H9 (cell line): ENCODE data around the gene ARF1. TPM values are rescaled to one million over a fixed set of nuclear protein-coding genes. Genes with fewer than 3 reads are reported as not detected.

ENCODE experiments used
- DNase-seq: peaks from one replicate; pipeline ENCODE4 v3.0.0-alpha.2; 2017
- H2AFZ ChIP-seq: one replicate; pipeline ENCODE4 v1.6.1; 2013; ENCODE audit warnings: mild to moderate bottlenecking, low read length, control low read depth, moderate library complexity
- H2AK5ac ChIP-seq: 2 replicates; pipeline ENCODE4 v1.6.1; 2013; ENCODE audit warnings: low read length, control low read depth, mixed read lengths; ENCODE audit not compliant: insufficient read length
- H2BK120ac ChIP-seq: one replicate; pipeline ENCODE4 v1.6.1; 2013; ENCODE audit warnings: low read depth, mild to moderate bottlenecking, low read length, control low read depth, inconsistent platforms; ENCODE audit not compliant: poor library complexity, severe bottlenecking
- H2BK12ac ChIP-seq: 2 replicates; pipeline ENCODE4 v1.6.1; 2013; ENCODE audit warnings: low read length, control low read depth, mixed read lengths, low read depth; ENCODE audit not compliant: insufficient read length
- H2BK15ac ChIP-seq: 2 replicates; pipeline ENCODE4 v1.6.1; 2013; ENCODE audit warnings: low read depth, low read length, control low read depth
- H2BK20ac ChIP-seq: one replicate; pipeline ENCODE4 v1.6.1; 2013; ENCODE audit warnings: low read depth, mild to moderate bottlenecking, low read length, control low read depth, inconsistent platforms; ENCODE audit not compliant: poor library complexity, severe bottlenecking
- H2BK5ac ChIP-seq: 2 replicates; pipeline ENCODE4 v1.6.1; 2013; ENCODE audit warnings: low read length, control low read depth, mixed read lengths; ENCODE audit not compliant: insufficient read length
- H3K14ac ChIP-seq: 2 replicates; pipeline ENCODE4 v1.6.1; 2013; ENCODE audit warnings: low read length, control low read depth; ENCODE audit not compliant: insufficient read depth
- H3K18ac ChIP-seq: 2 replicates; pipeline ENCODE4 v1.6.1; 2013; ENCODE audit warnings: low read depth, mild to moderate bottlenecking, mixed read lengths, low read length, control low read depth; ENCODE audit not compliant: insufficient read length
- H3K23ac ChIP-seq: 2 replicates; pipeline ENCODE4 v1.6.1; 2013; ENCODE audit warnings: low read length, control low read depth, mixed read lengths, low read depth; ENCODE audit not compliant: insufficient read length
- H3K23me2 ChIP-seq: 2 replicates; pipeline ENCODE4 v1.6.1; 2013; ENCODE audit warnings: low read depth, mild to moderate bottlenecking, mixed read lengths, low read length, control low read depth; ENCODE audit not compliant: insufficient read length, poor library complexity, severe bottlenecking
- H3K27ac ChIP-seq: 2 replicates; pipeline ENCODE4 v1.5.1; 2013; ENCODE audit warnings: low read length, control low read depth, mixed read lengths, low read depth; ENCODE audit not compliant: insufficient read length
- H3K27me3 ChIP-seq: 2 replicates; pipeline ENCODE4 v1.6.1; 2013; ENCODE audit warnings: low read length, control low read depth, inconsistent platforms; ENCODE audit not compliant: insufficient read depth
- H3K4ac ChIP-seq: 2 replicates; pipeline ENCODE4 v1.6.1; 2013; ENCODE audit warnings: low read depth, mild to moderate bottlenecking, control low read depth, inconsistent platforms, low read length, moderate library complexity
- H3K4me1 ChIP-seq: 2 replicates; pipeline ENCODE4 v1.6.1; 2013; ENCODE audit warnings: low read length, control low read depth, inconsistent platforms; ENCODE audit not compliant: insufficient read depth
- H3K4me2 ChIP-seq: 2 replicates; pipeline ENCODE4 v1.6.1; 2013; ENCODE audit warnings: low read length, control low read depth, mixed read lengths; ENCODE audit not compliant: insufficient read length, insufficient read depth
- H3K56ac ChIP-seq: 2 replicates; pipeline ENCODE4 v1.6.1; 2013; ENCODE audit warnings: low read depth, mild to moderate bottlenecking, mixed read lengths, low read length, control low read depth; ENCODE audit not compliant: insufficient read length
- H3K79me1 ChIP-seq: 2 replicates; pipeline ENCODE4 v1.6.1; 2013; ENCODE audit warnings: low read depth, mild to moderate bottlenecking, moderate library complexity, low read length, control low read depth, inconsistent platforms; ENCODE audit not compliant: insufficient read depth, poor library complexity, severe bottlenecking
- H3K79me2 ChIP-seq: 2 replicates; pipeline ENCODE4 v1.6.1; 2013; ENCODE audit warnings: low read length, control low read depth, inconsistent platforms; ENCODE audit not compliant: insufficient read depth
- H3K9ac ChIP-seq: 2 replicates; pipeline ENCODE4 v1.6.1; 2013; ENCODE audit warnings: low read length, control low read depth, mixed read lengths; ENCODE audit not compliant: insufficient read length; ENCODE audit errors: extremely low read depth
- H3K9me3 ChIP-seq: one replicate; pipeline ENCODE4 v1.6.1; 2013; ENCODE audit warnings: low read depth, low read length, inconsistent platforms; ENCODE audit not compliant: control insufficient read depth
- H3T11ph ChIP-seq: one replicate; pipeline ENCODE4 v1.6.1; 2013; ENCODE audit warnings: mild to moderate bottlenecking, low read length, control low read depth, inconsistent platforms
- H4K20me1 ChIP-seq: one replicate; pipeline ENCODE4 v1.6.1; 2013; ENCODE audit not compliant: control insufficient read depth, insufficient read length, insufficient read depth
- H4K5ac ChIP-seq: 2 replicates; pipeline ENCODE4 v1.6.1; 2013; ENCODE audit warnings: low read depth, mild to moderate bottlenecking, mixed read lengths, low read length, control low read depth; ENCODE audit not compliant: insufficient read length
- H4K8ac ChIP-seq: replicated peaks from 2 replicates; pipeline ENCODE4 v1.6.1; 2013; ENCODE audit warnings: low read length, control low read depth, mixed read lengths, low read depth; ENCODE audit not compliant: insufficient read length
- H4K91ac ChIP-seq: 2 replicates; pipeline ENCODE4 v1.6.1; 2013; ENCODE audit warnings: low read depth, mild to moderate bottlenecking, moderate library complexity, mixed read lengths, low read length, control low read depth; ENCODE audit not compliant: insufficient read length
- H3K27ac Mint-ChIP-seq, 3 experiments: 2 replicates in 2 of 3; 3 replicates in 1 of 3; pipeline ENCODE4 v1.8.0; 2020 to 2021; ENCODE audit warnings: mixed read lengths in 3 of 3, mild to moderate bottlenecking in 1 of 3, moderate library complexity in 1 of 3
- H3K27me3 Mint-ChIP-seq: 2 replicates; pipeline ENCODE4 v1.8.0; 2021; ENCODE audit warnings: low read depth, mild to moderate bottlenecking, moderate library complexity, mixed read lengths
- H3K36me3 Mint-ChIP-seq, 3 experiments: 2 replicates in 2 of 3; 3 replicates in 1 of 3; pipeline ENCODE4 v1.8.0; 2020 to 2021; ENCODE audit warnings: low read depth in 3 of 3, mixed read lengths in 3 of 3; ENCODE audit not compliant: insufficient read depth in 1 of 3
- H3K4me1 Mint-ChIP-seq, 2 experiments: 2 replicates each; pipeline ENCODE4 v1.8.0; 2020; ENCODE audit warnings: mixed read lengths in 2 of 2
- H3K4me3 Mint-ChIP-seq, 2 experiments: 2 replicates in 1 of 2; 3 replicates in 1 of 2; pipeline ENCODE4 v1.8.0; 2020 to 2021; ENCODE audit warnings: mild to moderate bottlenecking in 2 of 2, mixed read lengths in 2 of 2, moderate library complexity in 1 of 2
- H3K9me3 Mint-ChIP-seq, 2 experiments: 2 replicates in 1 of 2; 3 replicates in 1 of 2; pipeline ENCODE4 v1.8.0; 2020; ENCODE audit warnings: mild to moderate bottlenecking in 2 of 2, mixed read lengths in 2 of 2, moderate library complexity in 1 of 2
- WGBS: extraction: QIAGEN DNeasy Blood & Tissue Kit; methylation state at CpG from one replicate; pipeline ENCODE4 v1.1.7; 2013; ENCODE audit warnings: missing lambda C conversion rate, low lambda C conversion rate, mixed read lengths; ENCODE audit not compliant: insufficient read length; ENCODE audit errors: extremely low coverage; 5-methylcytosine and 5-hydroxymethylcytosine counted together
- total RNA-seq: library from RNA; stranded (reverse); gene quantifications from 2 replicates; pipeline ENCODE4 v1.2.1, GENCODE V29; 2021
- TF ChIP-seq, protein P1 (sequence below): fragments of 200-600 bp; sonication (generic); conservative IDR thresholded peaks from 3 replicates; pipeline ENCODE4 v1.8.0; 2021; ENCODE audit warnings: antibody characterized with exemption, mild to moderate bottlenecking

ARF1 gene
- total RNA-seq, 1 experiment from 2014 or later = 258 TPM

DNA sequence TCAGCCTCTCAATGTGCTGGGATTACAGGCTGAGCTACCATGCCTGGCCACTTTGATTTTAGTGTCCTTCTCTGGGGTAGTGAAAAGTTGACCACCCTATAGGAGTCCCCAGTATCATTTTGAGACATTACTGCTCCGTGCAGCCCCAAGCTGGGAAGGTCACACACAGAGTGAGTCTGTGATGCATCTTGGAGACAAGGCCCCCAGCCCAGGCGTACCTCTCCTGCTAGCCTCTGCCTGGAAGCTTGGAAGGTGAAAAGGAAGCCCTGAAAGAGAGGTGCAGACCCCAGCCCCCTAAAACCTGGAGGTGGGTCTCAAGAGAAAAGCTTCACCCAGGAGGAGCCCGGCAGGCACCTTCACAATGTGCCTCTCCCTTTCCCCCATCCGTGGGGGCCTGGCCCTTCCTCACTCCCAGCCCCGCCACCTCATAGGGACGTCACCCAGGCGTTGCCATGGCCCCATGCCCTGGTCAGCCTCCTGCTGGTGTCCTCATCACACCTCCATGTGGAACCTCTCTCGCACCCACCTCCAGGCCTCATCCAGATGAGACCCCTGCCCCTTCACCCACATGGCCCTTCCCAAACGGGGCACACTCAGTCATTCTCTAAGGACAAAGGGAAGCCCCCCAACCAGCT lies 5.6 kb upstream of the ARF1 start:
- TF ChIP-seq, protein P1, sequence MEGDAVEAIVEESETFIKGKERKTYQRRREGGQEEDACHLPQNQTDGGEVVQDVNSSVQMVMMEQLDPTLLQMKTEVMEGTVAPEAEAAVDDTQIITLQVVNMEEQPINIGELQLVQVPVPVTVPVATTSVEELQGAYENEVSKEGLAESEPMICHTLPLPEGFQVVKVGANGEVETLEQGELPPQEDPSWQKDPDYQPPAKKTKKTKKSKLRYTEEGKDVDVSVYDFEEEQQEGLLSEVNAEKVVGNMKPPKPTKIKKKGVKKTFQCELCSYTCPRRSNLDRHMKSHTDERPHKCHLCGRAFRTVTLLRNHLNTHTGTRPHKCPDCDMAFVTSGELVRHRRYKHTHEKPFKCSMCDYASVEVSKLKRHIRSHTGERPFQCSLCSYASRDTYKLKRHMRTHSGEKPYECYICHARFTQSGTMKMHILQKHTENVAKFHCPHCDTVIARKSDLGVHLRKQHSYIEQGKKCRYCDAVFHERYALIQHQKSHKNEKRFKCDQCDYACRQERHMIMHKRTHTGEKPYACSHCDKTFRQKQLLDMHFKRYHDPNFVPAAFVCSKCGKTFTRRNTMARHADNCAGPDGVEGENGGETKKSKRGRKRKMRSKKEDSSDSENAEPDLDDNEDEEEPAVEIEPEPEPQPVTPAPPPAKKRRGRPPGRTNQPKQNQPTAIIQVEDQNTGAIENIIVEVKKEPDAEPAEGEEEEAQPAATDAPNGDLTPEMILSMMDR = no peak
- Histone ChIP-seq H2AK5ac (no peak overlapping the region), H3K4ac (no peak overlapping the region), H3T11ph (no peak overlapping the region), H3K14ac (no peak overlapping the region), H3K9me3 (no peaks in the 10 kb centered on the region), H4K20me1 (no peaks in the 10 kb centered on the region), H3K56ac (no peak overlapping the region), H3K23me2 (no peaks in the 10 kb centered on the region), H3K79me2 (no peaks in the 10 kb centered on the region), H4K91ac (no peak overlapping the region), H3K18ac (no peak overlapping the region), H2BK120ac (no peak overlapping the region), H4K8ac (no peak overlapping the region), H2BK5ac (no peak overlapping the region), H3K9ac (no peak overlapping the region), H4K5ac (no peak overlapping the region), H2BK20ac (no peak overlapping the region), H3K27ac (no peak overlapping the region), H3K4me2 (no peak overlapping the region), H2BK15ac (no peak overlapping the region), H2BK12ac (no peak overlapping the region), H3K79me1 (no peaks in the 10 kb centered on the region), H2AFZ (no peak overlapping the region), H3K23ac (no peak overlapping the region), H3K4me1 (no peaks in the 10 kb centered on the region; the same call in 1 of the 2 replicates), H3K27me3 (peaks cover 49% of the 10 kb centered on the region; the same call in 1 of the 2 replicates)
- Mint-ChIP-seq H3K4me3 (no peak overlapping the region), H3K27ac (no peak overlapping the region), H3K27me3 (peaks cover 90% of the 10 kb centered on the region), H3K36me3 (no peaks in the 10 kb centered on the region), H3K9me3 (no peaks in the 10 kb centered on the region), H3K4me1 (peaks cover 21 to 40% of the 10 kb centered on the region in 2 experiments)
- no CpG with 5 or more reads among the region's 9 CpGs for WGBS
- DNase-seq = no peak
